ENCODE results near the gene TM2D3.

TM2D3 gene

DNA sequence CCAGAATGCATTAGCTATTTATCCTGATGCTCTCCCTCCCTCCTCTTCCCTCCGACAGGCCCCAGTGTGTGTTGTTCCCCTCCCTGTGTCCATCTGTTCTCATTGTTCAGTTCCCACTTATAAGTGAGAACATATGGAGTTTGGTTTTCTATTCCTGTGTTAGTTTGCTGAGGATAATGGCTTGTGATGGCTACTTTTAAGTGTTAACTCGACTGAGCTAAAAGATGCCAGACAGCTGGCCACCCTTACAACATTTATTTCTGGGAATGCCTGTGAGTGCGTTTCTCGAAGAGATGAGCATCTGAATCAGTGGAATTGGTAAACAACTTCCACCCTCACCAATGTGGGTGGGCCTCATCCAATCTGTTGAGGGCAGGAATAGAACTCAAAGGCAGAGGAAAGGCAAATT is 24.7 kb upstream of the TM2D3 start:
- Mint-ChIP-seq H3K4me3 (no peak overlapping the region), H3K4me1 (no peaks in the 10 kb centered on the region), H3K27ac (no peak overlapping the region), H3K36me3 (ENCODE audit: low read depth) (peaks cover 72% of the 10 kb centered on the region), H3K9me3 (no peaks in the 10 kb centered on the region), H3K27me3 (ENCODE audit: low read depth) (no peaks in the 10 kb centered on the region)
- TF ChIP-seq, protein P1, sequence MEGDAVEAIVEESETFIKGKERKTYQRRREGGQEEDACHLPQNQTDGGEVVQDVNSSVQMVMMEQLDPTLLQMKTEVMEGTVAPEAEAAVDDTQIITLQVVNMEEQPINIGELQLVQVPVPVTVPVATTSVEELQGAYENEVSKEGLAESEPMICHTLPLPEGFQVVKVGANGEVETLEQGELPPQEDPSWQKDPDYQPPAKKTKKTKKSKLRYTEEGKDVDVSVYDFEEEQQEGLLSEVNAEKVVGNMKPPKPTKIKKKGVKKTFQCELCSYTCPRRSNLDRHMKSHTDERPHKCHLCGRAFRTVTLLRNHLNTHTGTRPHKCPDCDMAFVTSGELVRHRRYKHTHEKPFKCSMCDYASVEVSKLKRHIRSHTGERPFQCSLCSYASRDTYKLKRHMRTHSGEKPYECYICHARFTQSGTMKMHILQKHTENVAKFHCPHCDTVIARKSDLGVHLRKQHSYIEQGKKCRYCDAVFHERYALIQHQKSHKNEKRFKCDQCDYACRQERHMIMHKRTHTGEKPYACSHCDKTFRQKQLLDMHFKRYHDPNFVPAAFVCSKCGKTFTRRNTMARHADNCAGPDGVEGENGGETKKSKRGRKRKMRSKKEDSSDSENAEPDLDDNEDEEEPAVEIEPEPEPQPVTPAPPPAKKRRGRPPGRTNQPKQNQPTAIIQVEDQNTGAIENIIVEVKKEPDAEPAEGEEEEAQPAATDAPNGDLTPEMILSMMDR (IDR thresholded peaks at IDR 0.05; ENCODE audit: unreplicated experiment in 3 of 3): no peak

DNA sequence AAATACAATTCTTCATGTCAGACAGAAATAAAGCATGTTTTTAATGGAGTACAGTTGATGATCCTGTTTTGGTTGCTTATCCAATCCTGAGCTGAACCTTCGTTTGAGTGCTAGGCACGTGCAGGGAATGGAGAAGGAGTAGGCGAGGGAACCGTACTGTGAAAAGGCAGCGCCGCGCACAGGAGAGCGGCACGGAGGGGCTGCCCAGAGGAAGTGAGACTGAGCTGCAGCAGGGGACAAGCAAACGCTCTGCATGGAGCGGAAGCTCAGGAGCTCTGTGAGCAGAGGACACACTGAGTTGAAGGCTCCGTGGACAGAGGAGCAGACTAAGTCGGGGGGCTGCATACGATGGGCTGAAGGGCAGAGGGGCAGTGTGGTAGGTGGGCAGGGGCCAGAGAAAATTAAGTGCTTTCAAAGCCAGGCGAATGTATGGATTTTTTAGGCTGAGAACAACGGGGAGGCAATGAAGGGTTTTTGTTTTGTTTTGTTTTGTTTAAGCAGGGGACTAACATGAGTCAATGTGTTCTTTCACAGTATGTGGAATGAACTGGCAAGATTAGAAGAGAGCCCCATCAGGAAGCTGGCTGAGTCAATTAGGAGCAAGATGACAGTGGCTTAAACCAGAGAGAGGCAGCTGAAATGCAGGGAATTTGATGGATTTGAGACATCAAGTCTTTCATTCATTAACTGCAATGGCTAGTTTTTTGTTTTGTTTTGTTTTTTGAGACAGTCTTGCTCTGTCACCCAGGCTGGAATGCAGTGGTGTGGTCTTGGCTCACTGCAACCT is 23.8 kb upstream of the TM2D3 start:
- TF ChIP-seq, protein P1 (IDR thresholded peaks at IDR 0.05; ENCODE audit: unreplicated experiment in 3 of 3): no peak
- Mint-ChIP-seq H3K4me3 (no peak overlapping the region), H3K27ac (no peak overlapping the region), H3K36me3 (ENCODE audit: low read depth) (peaks cover 72% of the 10 kb centered on the region), H3K9me3 (no peaks in the 10 kb centered on the region), H3K4me1 (no peaks in the 10 kb centered on the region), H3K27me3 (ENCODE audit: low read depth) (no peaks in the 10 kb centered on the region)

DNA sequence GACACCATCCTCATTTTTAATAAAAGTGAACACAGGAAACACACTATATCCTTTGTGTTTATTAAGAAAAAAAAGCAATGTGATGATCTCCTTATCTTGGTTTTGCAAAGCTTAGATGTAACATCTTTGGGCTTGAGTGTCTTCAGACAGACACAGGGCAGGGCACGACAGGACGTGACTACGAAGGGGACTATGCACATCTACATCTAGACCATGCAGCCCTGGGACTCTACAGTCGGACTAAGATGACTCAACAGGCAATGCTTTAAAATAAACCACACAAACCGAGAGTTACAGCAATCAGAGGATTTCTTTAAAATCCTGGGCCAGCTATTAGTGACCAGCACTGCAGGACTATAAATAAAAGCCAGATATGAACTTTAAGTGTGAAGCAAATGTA is 22.8 kb upstream of the TM2D3 start:
- Mint-ChIP-seq H3K9me3 (no peaks in the 10 kb centered on the region), H3K27me3 (ENCODE audit: low read depth) (no peaks in the 10 kb centered on the region), H3K27ac (no peak overlapping the region), H3K4me1 (no peaks in the 10 kb centered on the region), H3K4me3 (no peak overlapping the region), H3K36me3 (ENCODE audit: low read depth) (peaks cover 79% of the 10 kb centered on the region)
- TF ChIP-seq, protein P1 (IDR thresholded peaks at IDR 0.05; ENCODE audit: unreplicated experiment in 3 of 3): no peak

DNA sequence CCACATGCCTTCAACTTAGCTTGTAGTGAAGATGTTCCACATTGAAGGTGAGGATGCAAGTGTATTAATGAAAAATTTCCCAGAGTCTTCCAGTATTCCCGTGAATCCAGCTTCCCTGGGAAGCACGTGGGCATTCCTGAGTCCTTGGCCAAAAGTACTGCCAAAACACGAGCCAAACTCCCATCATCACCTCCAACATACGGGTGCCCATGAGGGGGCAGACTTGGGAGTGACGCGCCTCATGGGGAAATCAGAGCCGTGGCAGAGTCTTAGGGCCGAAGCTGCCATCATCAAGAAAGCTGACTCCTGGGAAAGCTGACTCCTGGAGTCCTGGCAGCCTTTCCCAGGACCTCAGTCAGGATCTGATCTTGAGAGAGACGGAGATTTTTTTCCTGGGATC is 20.1 kb upstream of the TM2D3 start:
- TF ChIP-seq, protein P1 (IDR thresholded peaks at IDR 0.05; ENCODE audit: unreplicated experiment in 3 of 3): no peak
- H3K27ac Mint-ChIP-seq: no peak overlapping the region
- H3K36me3 Mint-ChIP-seq (ENCODE audit: low read depth): peaks cover 82% of the 10 kb centered on the region
- no peak overlapping the region for H3K4me3 Mint-ChIP-seq
- peaks cover 6% of the 10 kb centered on the region for H3K9me3 Mint-ChIP-seq
- no peaks in the 10 kb centered on the region for H3K4me1 Mint-ChIP-seq
- H3K27me3 Mint-ChIP-seq (ENCODE audit: low read depth): no peaks in the 10 kb centered on the region

DNA sequence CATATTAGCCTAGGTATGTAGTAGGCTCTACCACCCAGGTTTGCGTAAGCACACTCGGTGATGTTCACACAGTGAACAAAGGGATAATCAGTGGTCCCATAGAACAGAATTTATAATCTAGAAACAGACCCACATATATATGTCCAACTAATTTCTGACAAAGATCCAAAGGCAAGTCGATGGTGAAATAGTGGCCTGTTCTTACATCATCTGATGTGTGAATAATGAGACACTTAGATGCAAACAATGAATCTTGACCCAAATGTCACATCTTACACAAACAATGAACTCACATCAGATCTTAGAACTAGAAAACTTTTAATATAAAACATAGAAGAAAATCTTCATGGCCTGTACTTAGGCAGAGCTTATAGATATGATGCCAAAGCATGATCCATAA is 17.6 kb upstream of the TM2D3 start:
- H3K9me3 Mint-ChIP-seq: peaks cover 9% of the 10 kb centered on the region
- TF ChIP-seq, protein P1 (IDR thresholded peaks at IDR 0.05; ENCODE audit: unreplicated experiment in 3 of 3): no peak
- H3K4me1 Mint-ChIP-seq: no peaks in the 10 kb centered on the region
- H3K27ac Mint-ChIP-seq: no peak overlapping the region
- no peaks in the 10 kb centered on the region for H3K27me3 Mint-ChIP-seq (ENCODE audit: low read depth)
- H3K4me3 Mint-ChIP-seq: no peak overlapping the region
- peaks cover 87% of the 10 kb centered on the region for H3K36me3 Mint-ChIP-seq (ENCODE audit: low read depth)

DNA sequence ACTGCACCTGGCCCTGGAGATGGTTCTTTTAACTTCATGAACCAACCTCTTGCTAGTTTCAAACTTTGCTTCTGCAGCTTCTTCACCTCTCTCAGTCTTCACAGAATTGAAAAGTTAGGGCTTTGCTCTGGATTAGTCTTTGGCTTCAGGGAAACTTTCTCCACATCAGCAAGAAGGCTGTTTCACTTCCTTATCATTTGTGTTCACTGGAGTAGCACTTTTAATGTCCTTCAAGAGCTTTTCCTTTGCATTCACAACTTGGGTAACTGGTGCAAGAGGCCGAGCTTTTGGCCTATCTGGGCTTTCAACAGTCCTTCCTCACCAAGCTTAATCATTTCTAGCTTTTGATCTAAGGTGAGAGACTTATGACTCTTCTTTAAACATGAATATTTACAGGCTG is 15.7 kb upstream of the TM2D3 start:
- no peak overlapping the region for H3K27ac Mint-ChIP-seq
- peaks cover 74% of the 10 kb centered on the region for H3K36me3 Mint-ChIP-seq (ENCODE audit: low read depth)
- H3K4me1 Mint-ChIP-seq: no peaks in the 10 kb centered on the region
- peaks cover 9% of the 10 kb centered on the region for H3K9me3 Mint-ChIP-seq
- TF ChIP-seq, protein P1 (IDR thresholded peaks at IDR 0.05; ENCODE audit: unreplicated experiment in 3 of 3): no peak
- no peak overlapping the region for H3K4me3 Mint-ChIP-seq
- no peaks in the 10 kb centered on the region for H3K27me3 Mint-ChIP-seq (ENCODE audit: low read depth)
